ENCODE data around the gene ELL2.

GRCh38 chr5:95900383-95900958, 61.2 kb downstream of the ELL2 start:
- TF ChIP-seq, protein P1, sequence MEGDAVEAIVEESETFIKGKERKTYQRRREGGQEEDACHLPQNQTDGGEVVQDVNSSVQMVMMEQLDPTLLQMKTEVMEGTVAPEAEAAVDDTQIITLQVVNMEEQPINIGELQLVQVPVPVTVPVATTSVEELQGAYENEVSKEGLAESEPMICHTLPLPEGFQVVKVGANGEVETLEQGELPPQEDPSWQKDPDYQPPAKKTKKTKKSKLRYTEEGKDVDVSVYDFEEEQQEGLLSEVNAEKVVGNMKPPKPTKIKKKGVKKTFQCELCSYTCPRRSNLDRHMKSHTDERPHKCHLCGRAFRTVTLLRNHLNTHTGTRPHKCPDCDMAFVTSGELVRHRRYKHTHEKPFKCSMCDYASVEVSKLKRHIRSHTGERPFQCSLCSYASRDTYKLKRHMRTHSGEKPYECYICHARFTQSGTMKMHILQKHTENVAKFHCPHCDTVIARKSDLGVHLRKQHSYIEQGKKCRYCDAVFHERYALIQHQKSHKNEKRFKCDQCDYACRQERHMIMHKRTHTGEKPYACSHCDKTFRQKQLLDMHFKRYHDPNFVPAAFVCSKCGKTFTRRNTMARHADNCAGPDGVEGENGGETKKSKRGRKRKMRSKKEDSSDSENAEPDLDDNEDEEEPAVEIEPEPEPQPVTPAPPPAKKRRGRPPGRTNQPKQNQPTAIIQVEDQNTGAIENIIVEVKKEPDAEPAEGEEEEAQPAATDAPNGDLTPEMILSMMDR (IDR thresholded peaks at IDR 0.05; ENCODE audit: insufficient read depth, low read depth, low read length) = no peak
- no peak for TF ChIP-seq EZH2 (IDR thresholded peaks at IDR 0.05; ENCODE audit: insufficient read depth, low read length)

Data from astrocyte (in vitro differentiated cells and primary cell).